ENCODE measurements around the gene GLG1.

GLG1 gene

GRCh38 chr16:74472010-74472409, 134.9 kb downstream of the GLG1 start:
- TF ChIP-seq, protein P1, sequence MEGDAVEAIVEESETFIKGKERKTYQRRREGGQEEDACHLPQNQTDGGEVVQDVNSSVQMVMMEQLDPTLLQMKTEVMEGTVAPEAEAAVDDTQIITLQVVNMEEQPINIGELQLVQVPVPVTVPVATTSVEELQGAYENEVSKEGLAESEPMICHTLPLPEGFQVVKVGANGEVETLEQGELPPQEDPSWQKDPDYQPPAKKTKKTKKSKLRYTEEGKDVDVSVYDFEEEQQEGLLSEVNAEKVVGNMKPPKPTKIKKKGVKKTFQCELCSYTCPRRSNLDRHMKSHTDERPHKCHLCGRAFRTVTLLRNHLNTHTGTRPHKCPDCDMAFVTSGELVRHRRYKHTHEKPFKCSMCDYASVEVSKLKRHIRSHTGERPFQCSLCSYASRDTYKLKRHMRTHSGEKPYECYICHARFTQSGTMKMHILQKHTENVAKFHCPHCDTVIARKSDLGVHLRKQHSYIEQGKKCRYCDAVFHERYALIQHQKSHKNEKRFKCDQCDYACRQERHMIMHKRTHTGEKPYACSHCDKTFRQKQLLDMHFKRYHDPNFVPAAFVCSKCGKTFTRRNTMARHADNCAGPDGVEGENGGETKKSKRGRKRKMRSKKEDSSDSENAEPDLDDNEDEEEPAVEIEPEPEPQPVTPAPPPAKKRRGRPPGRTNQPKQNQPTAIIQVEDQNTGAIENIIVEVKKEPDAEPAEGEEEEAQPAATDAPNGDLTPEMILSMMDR (IDR thresholded peaks at IDR 0.05) = no peak
- Histone ChIP-seq H3K27ac (no peak overlapping the region), H3K4me3 (no peak overlapping the region)
- no peak for DNase-seq (ENCODE audit: low spot score)

- Histone ChIP-seq H3K27ac (no peak overlapping the region), H3K4me3 (no peak overlapping the region)
- DNase-seq (ENCODE audit: low spot score) = no peak
- TF ChIP-seq, protein P1 (IDR thresholded peaks at IDR 0.05) = no peak
Observed at GRCh38 chr16:74469946-74470478, 136.9 kb downstream of the GLG1 start.

DNA sequence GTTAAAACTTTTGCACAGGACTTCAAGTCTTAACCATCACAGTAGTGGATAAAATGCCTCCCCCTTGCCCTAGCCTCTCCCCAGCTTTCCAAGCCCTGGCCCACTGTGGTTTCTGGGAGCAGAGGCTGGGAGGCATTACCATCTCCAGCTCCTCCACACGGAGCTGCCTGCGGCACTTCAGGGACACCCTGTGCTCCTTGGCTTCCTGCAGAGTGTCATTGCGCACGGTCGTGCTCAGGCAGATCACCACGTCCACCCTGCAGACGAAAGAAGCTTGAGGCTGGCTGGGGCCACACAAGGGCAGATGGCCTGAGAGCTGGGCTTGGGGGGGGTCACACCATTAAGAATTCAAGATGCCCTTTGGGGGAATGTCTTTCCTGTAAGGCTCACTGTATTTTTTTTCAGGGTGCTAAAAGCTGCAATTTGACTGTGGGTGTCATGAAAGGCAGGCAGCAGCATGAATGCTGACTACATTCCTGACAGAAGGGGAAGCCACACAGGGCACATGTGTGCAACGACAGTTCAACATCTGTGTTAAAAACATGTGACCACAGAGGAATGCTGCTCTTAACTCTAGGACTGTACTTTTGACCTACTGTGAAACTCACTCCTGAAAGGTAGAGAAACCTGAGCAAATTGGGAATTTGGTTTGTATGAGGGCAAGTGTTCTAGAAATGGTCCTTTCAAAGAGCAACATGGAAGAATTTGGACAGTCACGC, 137.9 kb downstream of the GLG1 start:
- H3K27ac ChIP-seq = no peak overlapping the region

GRCh38 chr16:74466872-74467271, 140.0 kb downstream of the GLG1 start:
- TF ChIP-seq, protein P1 (IDR thresholded peaks at IDR 0.05) = no peak
- Histone ChIP-seq H3K4me3 (no peak overlapping the region), H3K27ac (no peak overlapping the region)
- DNase-seq (ENCODE audit: low spot score) = no peak

More for the DNA sequence above, 137.9 kb downstream of the GLG1 start:
- TF ChIP-seq, protein P1 (IDR thresholded peaks at IDR 0.05) = no peak
- H3K4me3 ChIP-seq = no peak overlapping the region
- no peak for DNase-seq (ENCODE audit: low spot score)

- TF ChIP-seq, protein P1 (IDR thresholded peaks at IDR 0.05) = no peak
- H3K4me3 ChIP-seq = no peak overlapping the region
- DNase-seq (ENCODE audit: low spot score) = no peak
- H3K27ac ChIP-seq = no peak overlapping the region
Observed at GRCh38 chr16:74465851-74466685, 140.8 kb downstream of the GLG1 start.

GRCh38 chr16:74465281-74465680, 141.6 kb downstream of the GLG1 start:
- DNase-seq (ENCODE audit: low spot score) = no peak

More at GRCh38 chr16:74465281-74465680, 141.6 kb downstream of the GLG1 start:
- Histone ChIP-seq H3K4me3 (no peak overlapping the region), H3K27ac (no peak overlapping the region)
- TF ChIP-seq, protein P1 (IDR thresholded peaks at IDR 0.05) = no peak

Data from coronary artery (tissue), 2 donors.